BE2C (cell line): Measurements from ENCODE around the gene CENPP.
"Not testable (repeated sequence)": the region's sequence is repeated elsewhere in the genome, so short reads cannot be mapped to it uniquely, and the experiment has no call there.

Experiments used
- DNase-seq: peaks from one replicate; pipeline ENCODE4 v3.0.0-alpha.2; 2020
- H3K27me3 ChIP-seq: fragments of 250-450 bp; sonication (Bioruptor Pico); 2 replicates; pipeline ENCODE4 v1.5.1; 2020; ENCODE audit warnings: mild to moderate bottlenecking
- H3K36me3 ChIP-seq: fragments of 250-450 bp; sonication (Bioruptor Pico); 2 replicates; pipeline ENCODE4 v1.5.1; 2020; ENCODE audit warnings: mild to moderate bottlenecking
- H3K4me1 ChIP-seq: fragments of 250-450 bp; sonication (Bioruptor Pico); 2 replicates; pipeline ENCODE4 v1.5.1; 2020
- H3K4me3 ChIP-seq: 2 replicates; pipeline ENCODE4 v1.5.1; 2011; ENCODE audit warnings: low read depth, low read length
- H3K9me3 ChIP-seq: fragments of 250-450 bp; sonication (Bioruptor Pico); 2 replicates; pipeline ENCODE4 v1.5.1; 2020
- TF ChIP-seq, protein P1 (sequence below): IDR thresholded peaks from 2 replicates; pipeline ENCODE4 v1.5.1; 2012; ENCODE audit warnings: mild to moderate bottlenecking, low read depth, low read length

The CENPP gene

DNA sequence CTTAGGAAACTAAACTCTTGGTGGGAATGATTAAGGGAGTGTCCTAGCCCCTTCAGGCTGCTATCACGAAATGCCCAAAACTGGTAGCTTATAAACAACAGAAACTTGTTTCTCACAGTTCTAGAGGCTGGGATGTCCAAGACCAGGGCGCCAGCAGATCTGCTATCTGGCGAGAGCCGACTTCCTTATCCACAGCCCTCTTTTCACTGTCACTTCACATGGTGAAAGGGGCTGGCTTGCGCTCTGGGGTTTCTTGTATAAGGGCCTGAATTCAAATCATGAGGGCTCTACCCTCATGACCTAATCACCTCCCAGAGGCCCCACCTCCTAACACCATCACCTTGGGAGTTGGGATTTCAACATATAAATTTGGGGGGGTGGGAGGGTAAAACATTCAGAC, 295.1 kb downstream of the CENPP start:
- DNase-seq, result no peak
- TF ChIP-seq, protein P1, sequence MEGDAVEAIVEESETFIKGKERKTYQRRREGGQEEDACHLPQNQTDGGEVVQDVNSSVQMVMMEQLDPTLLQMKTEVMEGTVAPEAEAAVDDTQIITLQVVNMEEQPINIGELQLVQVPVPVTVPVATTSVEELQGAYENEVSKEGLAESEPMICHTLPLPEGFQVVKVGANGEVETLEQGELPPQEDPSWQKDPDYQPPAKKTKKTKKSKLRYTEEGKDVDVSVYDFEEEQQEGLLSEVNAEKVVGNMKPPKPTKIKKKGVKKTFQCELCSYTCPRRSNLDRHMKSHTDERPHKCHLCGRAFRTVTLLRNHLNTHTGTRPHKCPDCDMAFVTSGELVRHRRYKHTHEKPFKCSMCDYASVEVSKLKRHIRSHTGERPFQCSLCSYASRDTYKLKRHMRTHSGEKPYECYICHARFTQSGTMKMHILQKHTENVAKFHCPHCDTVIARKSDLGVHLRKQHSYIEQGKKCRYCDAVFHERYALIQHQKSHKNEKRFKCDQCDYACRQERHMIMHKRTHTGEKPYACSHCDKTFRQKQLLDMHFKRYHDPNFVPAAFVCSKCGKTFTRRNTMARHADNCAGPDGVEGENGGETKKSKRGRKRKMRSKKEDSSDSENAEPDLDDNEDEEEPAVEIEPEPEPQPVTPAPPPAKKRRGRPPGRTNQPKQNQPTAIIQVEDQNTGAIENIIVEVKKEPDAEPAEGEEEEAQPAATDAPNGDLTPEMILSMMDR, result no peak
- Histone ChIP-seq H3K4me1 (no peaks in the 10 kb centered on the region), H3K4me3 (no peak overlapping the region), H3K36me3 (peaks cover 35% of the 10 kb centered on the region), H3K9me3 (no peaks in the 10 kb centered on the region), H3K27me3 (no peaks in the 10 kb centered on the region)

DNA sequence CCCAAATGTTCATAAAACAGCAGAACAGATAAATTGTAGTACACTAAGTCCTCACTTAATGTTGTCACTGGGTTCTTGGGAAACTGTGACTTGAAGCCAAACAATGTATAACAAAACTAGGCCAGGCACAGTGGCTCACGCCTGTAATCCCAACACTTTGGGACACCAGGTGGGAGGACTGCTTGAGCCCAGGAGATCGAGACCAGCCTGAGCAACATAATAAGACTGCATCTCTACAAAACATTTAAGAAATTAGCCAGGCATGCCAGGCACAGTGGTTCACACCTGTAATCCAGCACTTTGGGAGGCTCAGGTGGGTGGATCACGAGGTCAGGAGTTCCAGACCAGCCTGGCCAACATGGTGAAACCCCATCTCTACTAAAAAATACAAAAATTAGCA, 298.2 kb downstream of the CENPP start:
- H3K27me3 ChIP-seq, H3K9me3 ChIP-seq, H3K4me1 ChIP-seq, H3K4me3 ChIP-seq, DNase-seq: not testable (repeated sequence)
- peaks cover 22% of the 10 kb centered on the region for H3K36me3 ChIP-seq

DNA sequence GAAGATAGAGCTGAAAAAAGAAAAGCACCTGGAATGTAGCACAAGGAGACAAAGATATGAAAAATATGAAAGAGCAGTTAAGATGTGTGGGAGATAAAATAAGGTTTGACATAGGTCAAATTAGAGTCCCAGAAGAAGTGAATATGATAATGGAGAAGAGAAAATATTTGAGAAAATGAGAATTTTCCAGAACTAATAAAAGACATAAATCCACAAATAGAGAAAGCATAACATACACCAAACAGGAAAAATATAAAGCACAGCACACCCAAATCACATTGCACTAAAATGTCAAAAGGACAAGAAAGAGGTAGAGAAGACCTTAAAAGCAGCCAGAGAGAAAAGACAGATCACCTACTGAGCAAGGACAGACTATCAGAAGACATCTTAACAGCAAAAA, 300.7 kb downstream of the CENPP start:
- peaks cover 12% of the 10 kb centered on the region for H3K36me3 ChIP-seq
- H3K27me3 ChIP-seq, result no peaks in the 10 kb centered on the region
- TF ChIP-seq, protein P1, result no peak
- no peaks in the 10 kb centered on the region for H3K4me1 ChIP-seq
- H3K4me3 ChIP-seq, result no peak overlapping the region
- no peaks in the 10 kb centered on the region; the same call in 1 of the 2 replicates for H3K9me3 ChIP-seq
- DNase-seq, result no peak

DNA sequence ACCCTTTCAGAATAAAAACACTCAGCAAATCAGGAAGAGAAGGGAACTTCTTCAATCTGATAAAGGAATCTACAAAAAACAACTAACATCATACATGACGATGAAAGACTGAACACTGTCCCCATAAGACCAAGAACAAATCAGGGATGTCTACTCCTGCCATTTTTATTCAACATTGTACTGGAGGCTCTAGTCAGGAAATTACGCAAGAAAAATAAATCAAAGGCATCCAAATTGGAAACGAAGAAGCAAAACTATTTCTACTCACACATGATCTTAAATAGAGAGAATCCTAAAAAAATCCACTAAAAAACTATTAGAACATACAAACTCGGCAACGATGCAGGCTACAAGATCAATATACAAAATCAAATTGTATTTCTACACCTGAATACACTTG, 301.9 kb downstream of the CENPP start:
- Histone ChIP-seq H3K36me3 (peaks cover 24% of the 10 kb centered on the region), H3K4me1 (no peaks in the 10 kb centered on the region), H3K9me3 (no peaks in the 10 kb centered on the region; the same call in 1 of the 2 replicates), H3K4me3 (no peak overlapping the region), H3K27me3 (no peaks in the 10 kb centered on the region)
- TF ChIP-seq, protein P1, result no peak
- no peak for DNase-seq

DNA sequence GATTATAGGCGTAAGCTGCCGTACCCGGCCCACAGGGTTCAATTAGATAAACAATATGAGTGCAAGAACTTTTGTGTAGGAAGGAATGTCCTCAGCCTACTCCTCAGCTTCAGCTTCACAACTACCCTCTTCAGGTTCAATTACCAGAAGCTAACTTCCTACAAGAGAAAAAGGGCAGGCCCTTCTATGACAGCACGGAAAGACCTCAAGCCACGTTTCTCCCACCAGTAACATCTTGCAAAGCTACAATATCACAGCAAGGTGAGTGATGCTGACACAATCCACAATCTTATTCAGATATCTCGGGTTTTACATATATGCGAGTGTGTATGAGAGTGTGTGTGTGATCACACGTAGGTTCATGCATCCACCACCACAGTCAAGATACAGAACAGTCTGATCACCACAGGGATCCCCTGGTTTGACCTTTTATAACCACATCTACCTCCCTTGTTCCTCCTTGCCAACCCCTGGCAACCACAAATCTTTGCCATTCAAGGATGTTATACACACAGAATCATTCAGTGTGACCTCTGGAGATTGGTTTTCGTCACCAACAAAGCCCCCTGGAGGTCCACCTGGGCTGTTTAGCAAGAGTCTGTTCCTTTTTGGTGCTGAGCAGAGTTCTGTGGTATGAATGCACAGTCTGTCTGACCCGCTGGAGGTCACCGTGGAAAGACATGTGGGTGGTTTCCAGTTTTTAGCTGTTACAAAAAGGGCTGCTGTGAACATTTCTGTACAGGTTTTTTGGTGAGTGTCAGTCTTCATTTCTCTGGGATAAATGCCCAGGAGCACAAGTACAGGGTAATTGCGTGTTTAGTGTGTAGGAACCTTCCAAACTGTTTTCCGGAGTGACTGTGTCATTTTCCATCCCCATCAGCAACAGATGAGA, 305.9 kb downstream of the CENPP start:
- Histone ChIP-seq H3K4me1 (no peaks in the 10 kb centered on the region), H3K9me3 (no peaks in the 10 kb centered on the region), H3K27me3 (no peaks in the 10 kb centered on the region), H3K4me3 (no peak overlapping the region), H3K36me3 (peaks cover 39% of the 10 kb centered on the region)
- DNase-seq, result no peak
- TF ChIP-seq, protein P1, result no peak

DNA sequence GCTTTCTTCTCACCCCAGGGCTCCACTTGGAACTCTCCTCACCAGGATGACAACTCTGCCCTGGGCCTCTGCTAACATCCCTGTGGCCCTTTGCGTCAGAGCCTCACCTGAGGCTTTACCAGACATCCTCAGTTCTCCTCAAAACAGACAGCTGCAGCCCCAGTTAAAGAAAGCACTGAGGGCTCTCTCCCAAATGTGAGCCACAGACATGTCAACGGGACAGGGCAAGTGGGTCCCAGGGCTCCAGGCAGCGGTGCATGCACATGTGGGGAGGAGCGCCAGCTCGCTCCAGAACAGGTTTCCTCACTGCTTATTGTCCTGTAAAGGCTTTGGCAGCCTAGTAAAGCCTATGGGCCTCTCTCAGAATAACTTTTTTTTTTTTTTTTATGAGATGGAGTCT, 306.9 kb downstream of the CENPP start:
- DNase-seq, result no peak
- H3K36me3 ChIP-seq, result peaks cover 42% of the 10 kb centered on the region
- H3K9me3 ChIP-seq, result no peaks in the 10 kb centered on the region
- H3K4me3 ChIP-seq, result no peak overlapping the region
- TF ChIP-seq, protein P1, result no peak
- H3K4me1 ChIP-seq, result no peaks in the 10 kb centered on the region
- no peaks in the 10 kb centered on the region for H3K27me3 ChIP-seq
